IMR-90 (cell line): Measurements from ENCODE around the gene PLEK. TPM values are rescaled to one million over a fixed set of nuclear protein-coding genes. Genes with fewer than 3 reads are reported as not detected.
A peak's percentile ranks its signal among the peaks of the same experiment; 100 is the strongest.

Source experiments
- ATAC-seq: fragments of 200-7000 bp; cut with Tn5 transposase; 2 replicates; pipeline ENCODE4 v1.9.1; 2020; ENCODE audit warnings: low read depth, mild to moderate bottlenecking, moderate library complexity
- BruUV-seq: library from RNA; stranded (reverse); fragments of 400-500 nt; replicated peaks from 2 replicates; lab custom pipeline; 2021; lab: Mats Ljungman, UMichigan
- CTCF ChIA-PET: fragments of 300-600 bp; formaldehyde crosslinking; extraction: SDS; loops from one replicate; lab custom pipeline; 2021; ENCODE audit warnings: antibody characterized with exemption; lab: Yijun Ruan, JAX
- POLR2A ChIA-PET: fragments of 300-600 bp; sonication (Branson Sonifier 250); formaldehyde crosslinking; loops from one replicate; lab custom pipeline; 2022; ENCODE audit warnings: antibody characterized with exemption; ENCODE audit not compliant: unreplicated experiment; lab: Charles Lee
- DNase-seq: peaks from one replicate; pipeline ENCODE4 v3.0.0; 2013
- H2AFZ ChIP-seq: replicated peaks from 2 replicates; pipeline ENCODE3; 2013; ENCODE audit warnings: low read length, mild to moderate bottlenecking; ENCODE audit not compliant: poor library complexity
- H2AK5ac ChIP-seq: 2 replicates; pipeline ENCODE4 v1.6.1; 2013; ENCODE audit warnings: low read depth, low read length, inconsistent platforms
- H2AK9ac ChIP-seq: replicated peaks from 2 replicates; pipeline ENCODE3; 2013; ENCODE audit warnings: mild to moderate bottlenecking, low read depth, low read length, moderate library complexity; ENCODE audit not compliant: poor library complexity
- H2BK120ac ChIP-seq: 2 replicates; pipeline ENCODE4 v1.6.1; 2013; ENCODE audit warnings: low read depth, low read length, inconsistent platforms
- H2BK15ac ChIP-seq: 3 replicates; pipeline ENCODE4 v1.6.1; 2013; ENCODE audit warnings: low read depth, low read length, inconsistent platforms
- H2BK20ac ChIP-seq: 2 replicates; pipeline ENCODE4 v1.6.1; 2013; ENCODE audit warnings: low read depth, mild to moderate bottlenecking, inconsistent platforms, low read length, moderate library complexity
- H2BK5ac ChIP-seq: 2 replicates; pipeline ENCODE4 v1.6.1; 2013; ENCODE audit warnings: mild to moderate bottlenecking, low read depth, low read length, inconsistent platforms; ENCODE audit not compliant: poor library complexity, severe bottlenecking
- H3K14ac ChIP-seq: replicated peaks from 2 replicates; pipeline ENCODE4 v1.6.1; 2013; ENCODE audit warnings: low read depth, low read length, inconsistent platforms
- H3K18ac ChIP-seq: 2 replicates; pipeline ENCODE4 v1.6.1; 2013; ENCODE audit warnings: low read depth, low read length, control low read depth
- H3K23ac ChIP-seq: 2 replicates; pipeline ENCODE4 v1.6.1; 2013; ENCODE audit warnings: low read depth, low read length, inconsistent platforms
- H3K27ac ChIP-seq: 2 replicates; pipeline ENCODE4 v1.5.1; 2013; ENCODE audit warnings: mild to moderate bottlenecking, control low read depth, low read length; ENCODE audit not compliant: insufficient read depth
- H3K27me3 ChIP-seq: 2 replicates; pipeline ENCODE4 v1.6.1; 2013; ENCODE audit warnings: low read length; ENCODE audit not compliant: control insufficient read depth, insufficient read depth
- H3K36me3 ChIP-seq: 2 replicates; pipeline ENCODE4 v1.6.1; 2013; ENCODE audit warnings: low read length, mixed read lengths; ENCODE audit not compliant: control insufficient read depth, insufficient read depth
- H3K4ac ChIP-seq: 2 replicates; pipeline ENCODE4 v1.6.1; 2013; ENCODE audit warnings: low read depth, low read length, inconsistent platforms
- H3K4me1 ChIP-seq: 2 replicates; pipeline ENCODE4 v1.6.1; 2013; ENCODE audit warnings: low read length, mixed read lengths; ENCODE audit not compliant: control insufficient read depth, insufficient read depth
- H3K4me2 ChIP-seq: 2 replicates; pipeline ENCODE4 v1.6.1; 2013; ENCODE audit warnings: low read depth, mild to moderate bottlenecking, control low read depth, low read length, moderate library complexity
- H3K4me3 ChIP-seq: 2 replicates; pipeline ENCODE4 v1.5.1; 2013; ENCODE audit warnings: low read depth, mild to moderate bottlenecking, control low read depth, low read length, moderate library complexity; ENCODE audit not compliant: insufficient read depth
- H3K56ac ChIP-seq: 2 replicates; pipeline ENCODE4 v1.6.1; 2013; ENCODE audit warnings: low read length, inconsistent platforms; ENCODE audit not compliant: insufficient read depth; ENCODE audit errors: extremely low read depth
- H3K79me1 ChIP-seq, 2 experiments: 2 replicates each; pipeline ENCODE4 v1.6.1; 2013; ENCODE audit warnings: low read length in 2 of 2, inconsistent platforms in 1 of 2, low read depth in 1 of 2
- H3K9ac ChIP-seq: 2 replicates; pipeline ENCODE4 v1.6.1; 2013; ENCODE audit warnings: low read depth, low read length, control low read depth
- H3K9me1 ChIP-seq: 2 replicates; pipeline ENCODE4 v1.6.1; 2013; ENCODE audit warnings: low read length, inconsistent platforms; ENCODE audit not compliant: insufficient read depth
- H3K9me3 ChIP-seq: 2 replicates; pipeline ENCODE4 v1.6.1; 2013; ENCODE audit warnings: low read length; ENCODE audit not compliant: control insufficient read depth, insufficient read depth
- H4K20me1 ChIP-seq: 2 replicates; pipeline ENCODE4 v1.6.1; 2013; ENCODE audit warnings: low read length, inconsistent platforms; ENCODE audit not compliant: insufficient read depth
- H4K5ac ChIP-seq: 2 replicates; pipeline ENCODE4 v1.6.1; 2013; ENCODE audit warnings: mild to moderate bottlenecking, low read depth, low read length, control low read depth
- H4K8ac ChIP-seq, 2 experiments: 2 replicates each; pipeline ENCODE4 v1.6.1; 2013; ENCODE audit warnings: low read depth in 2 of 2, low read length in 2 of 2, control low read depth in 1 of 2, inconsistent platforms in 1 of 2
- H4K91ac ChIP-seq: 2 replicates; pipeline ENCODE4 v1.6.1; 2013; ENCODE audit warnings: low read depth, low read length, inconsistent platforms; ENCODE audit not compliant: insufficient read depth
- BHLHE40 ChIP-seq: fragments of 150-350 bp; IDR thresholded peaks from 2 replicates; pipeline ENCODE4 v1.6.1; 2016; ENCODE audit warnings: mild to moderate bottlenecking, low read depth, low read length
- CEBPB ChIP-seq: IDR thresholded peaks from 2 replicates; pipeline ENCODE4 v1.6.1; 2012; ENCODE audit warnings: low read depth, low read length, improper control_type of control experiment
- CHD1 ChIP-seq: IDR thresholded peaks from 2 replicates; pipeline ENCODE4 v1.6.1; 2012; ENCODE audit warnings: low read depth, low read length, improper control_type of control experiment
- CTCF ChIP-seq: conservative IDR thresholded peaks from 2 replicates; pipeline ENCODE4 v1.5.1; 2012; ENCODE audit warnings: mild to moderate bottlenecking, low read depth, low read length, improper control_type of control experiment
- ELK1 ChIP-seq: fragments of 150-350 bp; IDR thresholded peaks from 2 replicates; pipeline ENCODE4 v1.6.1; 2016; ENCODE audit warnings: low read depth, mild to moderate bottlenecking, low read length, moderate library complexity, borderline replicate concordance
- FOS ChIP-seq: fragments of 150-350 bp; IDR thresholded peaks from 2 replicates; pipeline ENCODE4 v1.6.1; 2016; ENCODE audit warnings: low read depth, low read length
- MAFK ChIP-seq: IDR thresholded peaks from 2 replicates; pipeline ENCODE4 v1.6.1; 2012; ENCODE audit warnings: low read depth, low read length, improper control_type of control experiment
- NFE2L2 ChIP-seq: fragments of 150-350 bp; IDR thresholded peaks from 2 replicates; pipeline ENCODE4 v1.6.1; 2016; ENCODE audit warnings: low read depth, mild to moderate bottlenecking, low read length
- POLR2A ChIP-seq: IDR thresholded peaks from 2 replicates; pipeline ENCODE4 v1.6.1; 2012; ENCODE audit warnings: mild to moderate bottlenecking, low read depth, low read length
- RCOR1 ChIP-seq: IDR thresholded peaks from 2 replicates; pipeline ENCODE4 v1.6.1; 2012; ENCODE audit warnings: mild to moderate bottlenecking, low read length, improper control_type of control experiment; ENCODE audit not compliant: insufficient replicate concordance
- RFX5 ChIP-seq: IDR thresholded peaks from 2 replicates; pipeline ENCODE4 v1.8.0; 2012; ENCODE audit warnings: low read depth, mild to moderate bottlenecking, low read length, moderate library complexity
- SMC3 ChIP-seq: fragments of 150-350 bp; IDR thresholded peaks from 2 replicates; pipeline ENCODE4 v1.6.1; 2016; ENCODE audit warnings: low read depth, mild to moderate bottlenecking, antibody characterized with exemption, low read length, moderate library complexity
- WGBS, 2 experiments: methylation state at CpG; one replicate each; pipeline versions ENCODE4 v1.1.5 to v1.1.7; 2013; ENCODE audit warnings: missing lambda C conversion rate in 2 of 2; ENCODE audit not compliant: insufficient read length in 1 of 2; ENCODE audit errors: extremely low coverage in 2 of 2; 5-methylcytosine and 5-hydroxymethylcytosine counted together
- dilution Hi-C: fragments of 300-500 bp; cut with HindIII; formaldehyde crosslinking; loops from one replicate; pipeline ENCODE4 v1.14.3; 2018; ENCODE audit warnings: low sequenced_read_pairs; ENCODE audit not compliant: unreplicated experiment
- in situ Hi-C: fragments of 300-500 bp; cut with MboI; formaldehyde crosslinking; loops from 3 replicates; pipeline ENCODE4 v1.14.3; 2019; ENCODE audit warnings: low sequenced_read_pairs, inconsistent platforms, mixed read lengths
- intact Hi-C: fragments of 100-400 bp; cut with micrococcal nuclease; formaldehyde crosslinking; loops from 2 replicates; pipeline ENCODE4 v1.10.0; 2022
- polyA plus RNA-seq, 3 experiments: library from polyadenylated mRNA; depleted of rRNA; stranded (reverse); fragments of >200 nt; gene quantifications; 2 replicates each; pipeline ENCODE4 v1.2.3, GENCODE V29; 2012; ENCODE audit warnings: low replicate concordance in 1 of 3
- total RNA-seq: library from RNA; depleted of rRNA; stranded (reverse); fragments of >200 nt; gene quantifications from 2 replicates; pipeline ENCODE4 v1.2.3, GENCODE V29; 2012

The PLEK gene
- total and polyA plus RNA-seq, 2 of the 4 experiments (the other 2 are of a cell fraction) = under 0.01 TPM; not detected in 1

GRCh38 chr2:68317971-68318913 lies 46.8 kb upstream of the PLEK start:
- in situ Hi-C loops = no loop called here

More at GRCh38 chr2:68317971-68318913, 46.8 kb upstream of the PLEK start:
- no TSS peak for BruUV-seq
- dilution Hi-C loops = no loop called here
- ChIA-PET CTCF (no interaction called here), POLR2A (no interaction called here)
- Histone ChIP-seq H3K18ac (no peak overlapping the region), H2AFZ (peak overlapping the region; percentile 96), H4K5ac (no peak overlapping the region; the same call in 1 of the 2 replicates), H3K4me2 (peak overlapping the region; percentile 94), H4K20me1 (no peaks in the 10 kb centered on the region), H4K8ac (peak overlapping the region; percentile 70 to 93), H2BK15ac (0 out of 3 replicates have a peak overlapping the region, but pooled peaks have one; percentile 48), H3K56ac (peak overlapping the region; percentile 70), H3K4me1 (no peaks in the 10 kb centered on the region), H2BK5ac (peak overlapping the region; percentile 90), H2AK9ac (peak overlapping the region; percentile 96), H3K27me3 (no peaks in the 10 kb centered on the region), H3K79me1 (peaks cover 15 to 38% of the 10 kb centered on the region in 2 experiments), H3K36me3 (peaks cover 3% of the 10 kb centered on the region; the same call in 1 of the 2 replicates), H3K9ac (peak overlapping the region; percentile 93), H3K14ac (peak overlapping the region; percentile 90), H2BK20ac (peak overlapping the region; percentile 38), H2BK120ac (peak overlapping the region; percentile 87), H4K91ac (peak overlapping the region; percentile 95), H3K4me3 (peak overlapping the region; percentile 87), H3K9me3 (no peaks in the 10 kb centered on the region), H3K4ac (peak overlapping the region; percentile 91), H2AK5ac (peak overlapping the region; percentile 25; the same call in 1 of the 2 replicates), H3K27ac (peak overlapping the region; percentile 98), H3K23ac (peak overlapping the region; percentile 99), H3K9me1 (no peaks in the 10 kb centered on the region; the same call in 1 of the 2 replicates)
- no CpG with 5 or more reads among the region's 27 CpGs for WGBS, 2 experiments
- TF ChIP-seq BHLHE40 (no peak), MAFK (no peak), FOS (no peak), RCOR1 (no peak), POLR2A (no peak), CHD1 (no peak), CEBPB (no peak), NFE2L2 (no peak), RFX5 (no peak), SMC3 (no peak), ELK1 (no peak), CTCF (no peak)
- intact Hi-C loops = loop anchor here (2.0 kb wide), 1 partner anchor 67 kb away; no protein-coding TSS in a partner anchor
- no peak for DNase-seq
- peak; percentile 25 for ATAC-seq
